Stimulated activated CD8-positive, alpha-beta memory T cell treated with anti-CD3 and anti-CD28 coated beads, Interleukin-7, amount 100 ng/mL, for 4 hours (primary cell): Measurements from ENCODE around the gene SLC24A1.

Experiments used
- DNase-seq, 2 donors: peaks; one replicate each; pipeline ENCODE4 v3.0.0-alpha.2; 2020; ENCODE audit warnings: low read depth in 2 of 2

The SLC24A1 gene

DNA sequence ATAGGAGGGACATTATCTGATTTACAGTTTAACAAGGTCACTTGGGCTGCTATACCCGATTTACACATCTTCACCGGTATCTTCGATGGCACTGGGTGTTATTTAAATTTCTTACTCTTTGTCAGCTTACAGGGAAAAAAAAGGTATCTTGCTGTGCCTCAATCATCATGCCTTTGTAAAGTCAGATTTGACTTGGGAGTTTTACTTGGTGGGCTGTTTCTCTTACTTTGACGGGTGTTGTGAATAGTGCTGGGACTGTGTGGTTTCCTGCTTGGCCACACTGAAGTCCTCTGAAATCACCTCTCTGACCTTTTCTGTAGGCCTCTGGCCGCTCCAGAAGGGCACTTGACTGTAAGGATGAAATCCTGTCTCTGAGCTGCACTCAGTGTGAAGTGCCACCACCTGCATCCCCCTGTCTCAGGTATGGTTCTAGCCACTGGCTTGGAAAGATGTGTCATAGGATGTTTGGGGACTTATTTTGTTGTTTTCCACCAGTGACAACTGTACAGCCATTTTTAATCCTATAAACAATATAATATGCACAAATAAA, 3.1 kb upstream of the SLC24A1 start:
- no peak for DNase-seq

DNA sequence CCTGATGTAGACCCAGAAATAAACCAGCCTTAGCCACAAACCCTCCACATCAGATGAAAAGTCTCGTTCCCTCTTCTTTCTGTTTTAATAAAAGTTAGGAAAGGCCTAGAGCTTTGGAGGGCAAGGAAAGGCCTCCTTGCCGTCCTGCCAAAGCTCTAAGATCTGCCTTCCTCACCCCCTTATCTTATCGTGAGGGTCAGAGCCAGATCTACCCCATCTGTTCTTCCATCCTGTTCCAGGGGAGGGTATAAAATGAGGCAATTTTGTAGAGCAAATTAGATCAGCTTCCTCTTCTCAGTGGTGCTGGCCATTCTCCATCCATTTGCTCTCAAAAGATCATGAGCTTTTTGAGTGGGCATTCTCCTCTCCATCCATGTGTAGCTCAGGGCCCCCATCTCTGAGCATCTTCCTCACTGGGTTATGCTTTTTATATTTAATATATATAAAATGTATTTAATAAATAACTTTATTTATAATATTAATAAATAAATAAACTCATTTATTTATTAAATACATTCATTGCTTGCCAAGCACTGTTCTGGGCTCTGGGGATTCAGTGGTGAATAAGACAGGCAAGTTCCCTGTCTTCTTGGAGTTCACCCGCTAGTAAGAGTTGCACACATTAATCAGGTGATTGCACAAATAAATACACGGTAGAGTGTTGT, 2.0 kb upstream of the SLC24A1 start:
- no peak for DNase-seq

DNA sequence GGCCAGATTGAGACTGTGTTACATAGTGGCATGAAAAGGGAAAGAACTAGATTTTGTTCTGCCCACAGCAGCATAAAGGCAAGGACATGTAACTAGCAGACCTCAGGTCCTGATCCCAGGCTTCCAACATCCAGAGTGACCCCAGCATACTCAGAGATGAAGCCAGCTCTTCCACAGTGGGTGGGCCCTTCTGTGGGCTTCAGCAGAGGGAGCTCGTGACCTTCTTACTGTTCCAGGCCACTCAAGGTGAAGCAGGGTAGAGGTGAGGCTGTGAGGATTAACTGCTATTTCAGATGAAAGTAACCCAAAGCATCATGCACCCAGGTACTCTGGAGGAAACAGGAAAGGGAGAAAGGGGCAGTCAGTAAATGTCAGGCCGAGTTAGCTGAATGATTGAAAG, 905 bp upstream of the SLC24A1 start:
- DNase-seq = no peak

DNA sequence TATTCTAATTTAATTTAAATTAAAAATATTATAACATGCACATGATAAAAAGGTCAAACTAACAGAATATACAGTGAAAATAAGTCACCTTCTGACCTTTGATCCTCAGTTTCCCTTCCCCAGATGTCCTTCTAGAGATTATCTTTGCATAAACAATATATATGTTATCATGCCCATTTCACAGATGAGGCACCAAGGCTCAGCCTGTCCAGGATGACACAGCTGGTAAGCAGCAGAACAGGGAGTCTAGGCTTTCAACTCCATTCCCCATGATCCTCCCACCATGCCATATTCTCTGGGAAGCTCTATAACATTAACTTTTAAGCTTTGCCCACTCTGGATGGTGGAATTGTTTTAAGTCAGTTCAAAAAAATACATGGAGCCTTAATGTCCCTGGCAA, 1.4 kb downstream of the SLC24A1 start:
- DNase-seq = no peak

DNA sequence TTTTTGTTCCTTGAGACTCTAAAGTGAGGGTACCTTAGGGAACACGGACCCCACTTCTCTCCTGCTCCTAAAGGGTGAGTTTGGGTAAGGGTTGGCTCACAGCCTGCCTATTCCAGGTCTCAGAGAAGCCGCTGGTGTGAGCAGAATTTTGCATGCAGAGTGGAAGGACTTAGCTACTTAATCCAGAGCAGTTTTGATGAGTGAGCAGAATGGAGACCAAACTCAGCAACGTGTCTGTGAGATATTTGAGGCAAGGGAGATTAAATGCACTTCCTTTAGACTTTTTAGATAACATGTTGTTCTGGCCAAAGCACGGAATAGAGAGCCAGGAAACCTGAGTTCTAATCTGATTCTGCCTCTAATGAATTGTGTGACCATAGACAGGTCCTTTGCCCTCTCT, 5.1 kb downstream of the SLC24A1 start:
- DNase-seq = no peak

DNA sequence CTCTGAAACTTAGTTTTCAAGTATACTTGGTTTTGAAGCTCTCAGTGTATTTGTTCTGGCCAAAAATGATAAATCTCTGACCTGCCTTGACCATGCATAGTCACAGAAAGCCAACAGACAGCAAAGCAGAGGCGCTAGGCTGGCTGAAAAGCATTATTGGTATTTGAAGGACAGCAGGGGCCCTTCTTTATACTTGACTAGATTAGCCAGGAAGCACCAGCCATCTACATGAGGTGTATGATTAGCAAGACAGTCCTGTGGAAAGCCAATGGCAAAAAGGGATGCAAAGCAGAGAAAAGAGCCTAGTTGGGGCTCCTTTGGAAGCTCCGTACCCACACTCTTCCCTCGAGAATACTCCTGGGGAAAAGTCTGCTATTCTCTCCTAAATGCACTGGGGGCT, 7.8 kb downstream of the SLC24A1 start:
- DNase-seq = no peak

DNA sequence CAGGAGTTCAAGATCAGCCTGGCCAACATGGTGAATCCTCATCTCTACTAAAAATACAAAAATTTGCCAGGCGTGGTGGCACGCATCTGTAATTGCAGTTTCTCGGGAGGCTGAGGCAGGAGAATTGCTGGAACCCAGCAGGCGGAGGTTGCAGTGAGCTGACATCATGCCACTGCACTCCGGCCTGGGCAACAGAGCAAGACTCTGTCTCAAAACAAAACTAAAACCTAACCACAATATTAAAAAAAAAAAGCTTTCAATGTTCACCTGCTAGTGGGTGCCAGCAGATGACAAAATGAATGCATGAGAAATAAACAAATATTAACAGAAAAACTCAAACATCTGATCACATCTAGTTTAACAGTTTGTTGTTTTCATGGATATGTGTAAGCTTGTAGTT, 9.0 kb downstream of the SLC24A1 start:
- DNase-seq = no peak

DNA sequence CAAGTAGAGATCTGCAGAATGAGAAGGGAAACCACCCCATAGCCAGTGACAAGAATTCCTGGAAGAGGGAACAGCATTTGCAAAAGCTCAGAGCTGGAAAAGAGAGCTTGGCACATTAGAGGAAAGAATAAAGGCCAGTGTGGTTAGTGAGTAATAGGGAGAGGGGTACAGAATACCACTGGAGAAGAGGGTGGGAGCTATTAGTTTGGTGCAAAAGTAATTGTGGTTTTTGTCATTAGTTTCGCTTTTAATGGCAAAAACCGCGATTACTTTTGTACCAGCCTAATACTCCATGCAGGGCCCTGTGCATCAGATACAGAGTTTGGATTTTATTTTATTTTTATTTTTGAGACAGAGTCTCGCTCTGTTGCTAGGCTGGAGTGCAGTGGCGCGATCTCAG, 9.8 kb downstream of the SLC24A1 start:
- DNase-seq = no peak

DNA sequence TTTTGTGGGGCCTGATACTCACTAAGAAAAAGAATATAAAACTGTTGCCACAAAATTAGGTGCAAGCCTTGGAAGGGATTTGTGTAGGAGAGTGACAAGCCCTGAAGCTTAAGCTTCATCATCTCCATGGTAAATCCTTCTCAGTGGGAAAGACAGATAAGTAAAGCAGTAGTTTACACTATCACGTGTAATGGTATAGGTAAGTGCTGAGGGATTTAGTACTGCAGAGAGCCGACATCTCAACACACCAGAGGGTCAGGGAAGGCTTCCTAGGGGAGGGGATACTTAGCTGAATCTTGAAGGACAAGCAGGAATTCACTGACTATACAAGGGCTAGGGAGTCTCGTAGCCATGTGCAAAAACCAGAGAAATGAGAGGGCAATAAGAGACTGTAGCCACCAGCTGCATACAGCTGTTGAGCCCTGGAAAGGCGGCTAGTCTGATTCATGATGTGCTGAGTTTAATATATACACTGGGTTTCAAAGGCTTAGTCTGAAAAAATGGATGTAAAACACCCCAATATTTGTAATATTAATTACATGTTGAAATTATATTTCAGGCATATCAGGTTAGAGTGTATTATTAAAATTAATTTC, 11.1 kb downstream of the SLC24A1 start:
- DNase-seq = no peak

DNA sequence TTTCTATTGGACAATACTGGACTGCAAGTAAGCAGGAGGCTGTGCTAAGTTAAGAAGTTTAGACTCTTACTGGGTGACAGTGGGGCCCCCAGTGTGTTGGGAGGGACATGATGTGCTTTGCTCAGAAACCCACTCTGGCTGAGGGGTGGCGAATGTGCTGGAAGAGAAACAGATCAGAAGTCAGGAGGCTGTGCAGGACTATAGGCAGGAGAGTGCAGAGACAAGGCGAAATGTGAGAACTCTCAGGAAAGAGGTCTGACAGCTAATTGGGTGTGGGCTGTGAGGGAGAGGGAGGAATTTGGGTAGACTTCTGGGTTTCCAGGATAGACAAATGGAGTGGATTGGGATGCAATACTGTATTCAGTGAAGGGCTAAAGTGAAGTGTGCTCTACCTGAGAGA, 12.0 kb downstream of the SLC24A1 start:
- no peak for DNase-seq

DNA sequence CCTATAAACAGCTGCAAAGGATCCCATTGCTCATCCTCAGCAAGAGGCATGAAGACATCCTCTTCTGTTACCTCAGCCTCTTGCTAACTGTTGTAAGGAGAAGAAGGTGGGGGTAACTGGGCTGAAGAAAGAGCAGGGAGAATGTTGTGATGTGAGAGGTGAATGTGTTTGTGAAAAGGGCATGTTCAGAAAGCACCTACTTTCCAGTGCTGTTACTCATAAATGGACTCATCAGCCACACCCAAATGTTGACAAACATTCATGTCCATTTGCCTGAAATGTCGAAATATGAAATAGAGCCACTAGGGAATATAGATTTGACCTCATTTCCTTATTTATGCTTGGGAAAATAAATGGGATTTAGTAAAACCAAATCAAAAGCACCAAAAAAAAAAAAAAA, 12.6 kb downstream of the SLC24A1 start:
- no peak for DNase-seq

DNA sequence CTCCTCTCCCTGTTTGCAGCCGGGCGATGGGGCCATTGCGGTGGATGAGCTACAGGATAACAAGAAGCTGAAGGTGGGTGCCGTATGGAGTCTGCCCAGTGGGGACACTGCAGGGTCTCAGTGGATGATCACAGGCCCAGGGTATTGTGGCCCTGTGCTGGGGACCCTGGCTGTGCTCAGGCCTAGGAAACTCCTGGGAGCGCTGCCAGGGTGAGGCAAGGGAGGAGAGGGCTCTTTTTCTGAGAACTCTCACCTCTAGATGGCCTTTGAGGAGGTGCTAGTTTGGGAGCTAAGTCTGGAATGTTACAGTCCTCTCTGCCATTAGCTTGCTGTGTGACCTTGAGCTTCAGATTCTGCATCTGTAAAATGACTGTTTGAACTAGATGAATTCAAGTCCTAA, 16.4 kb downstream of the SLC24A1 start:
- no peak for DNase-seq

DNA sequence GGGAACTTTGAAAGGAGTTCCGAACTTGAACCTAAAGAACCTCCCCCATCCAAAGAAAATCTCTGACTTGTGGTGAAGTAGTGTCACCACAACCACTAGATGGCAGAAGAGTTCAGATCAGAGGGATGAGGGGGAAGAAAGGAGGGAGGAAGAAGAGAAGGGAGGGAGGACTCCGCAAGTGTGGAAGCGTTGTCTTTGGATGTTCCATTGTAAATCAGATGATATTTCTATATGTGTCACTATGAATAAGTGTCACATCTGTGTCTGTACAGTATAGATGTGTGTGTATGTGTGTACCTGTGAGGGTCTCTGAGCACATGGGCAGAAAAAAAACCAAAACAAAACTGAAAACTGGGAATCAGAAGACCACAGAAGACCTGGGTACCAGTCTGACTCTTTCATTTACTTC, 16.9 kb downstream of the SLC24A1 start:
- DNase-seq = no peak

DNA sequence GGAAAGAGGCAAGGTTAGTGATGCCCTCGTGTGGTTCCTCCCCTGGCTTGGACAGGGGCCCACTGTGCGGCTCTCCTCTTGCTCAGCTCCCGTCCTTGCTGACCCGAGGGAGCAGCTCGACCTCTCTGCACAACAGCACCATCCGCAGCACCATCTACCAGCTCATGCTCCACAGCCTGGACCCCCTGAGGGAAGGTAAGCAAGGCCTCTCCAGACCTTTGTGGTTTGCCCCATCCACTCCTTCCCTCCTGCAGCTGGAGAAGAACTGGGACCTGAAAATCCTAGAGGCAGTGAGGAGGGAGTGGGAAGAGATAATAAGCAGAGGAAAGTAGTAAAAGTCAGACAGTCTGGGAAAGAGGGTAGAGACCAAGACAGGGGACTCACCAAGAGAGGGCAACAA, 17.8 kb downstream of the SLC24A1 start:
- no peak for DNase-seq

DNA sequence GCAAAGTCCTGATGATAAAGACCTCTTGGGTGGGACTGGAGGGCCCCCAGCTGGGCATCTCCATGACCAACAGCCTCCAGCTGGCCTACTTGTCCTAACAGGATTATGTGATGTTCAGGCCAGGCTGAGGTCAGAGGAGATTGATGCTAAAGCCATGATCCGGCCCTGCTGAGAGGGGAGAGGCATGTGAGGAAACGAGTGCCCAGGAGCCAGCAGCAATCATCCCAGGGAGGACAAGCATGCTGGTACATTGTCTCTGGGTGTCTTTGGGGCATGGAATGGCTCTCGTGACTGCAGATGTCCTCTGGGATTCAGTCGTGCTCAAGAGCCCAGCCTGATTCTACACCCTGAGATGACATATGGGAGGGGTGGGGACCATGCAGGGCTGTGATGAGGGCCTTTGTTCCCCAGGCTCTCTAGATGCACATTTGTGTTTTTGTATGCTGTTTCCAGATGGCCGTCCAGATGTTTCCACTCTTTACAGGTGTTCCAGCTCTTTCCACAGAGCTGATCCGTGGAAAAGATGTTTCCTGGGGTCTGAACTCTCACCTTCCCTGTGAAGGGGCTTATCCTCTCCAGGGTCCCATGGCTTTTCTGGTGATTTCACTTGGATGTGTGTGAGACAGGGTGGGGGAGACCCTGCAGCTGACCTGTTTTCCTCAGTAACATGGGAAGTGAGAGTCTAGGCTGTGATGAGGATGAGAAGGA, 20.2 kb downstream of the SLC24A1 start:
- DNase-seq = no peak

DNA sequence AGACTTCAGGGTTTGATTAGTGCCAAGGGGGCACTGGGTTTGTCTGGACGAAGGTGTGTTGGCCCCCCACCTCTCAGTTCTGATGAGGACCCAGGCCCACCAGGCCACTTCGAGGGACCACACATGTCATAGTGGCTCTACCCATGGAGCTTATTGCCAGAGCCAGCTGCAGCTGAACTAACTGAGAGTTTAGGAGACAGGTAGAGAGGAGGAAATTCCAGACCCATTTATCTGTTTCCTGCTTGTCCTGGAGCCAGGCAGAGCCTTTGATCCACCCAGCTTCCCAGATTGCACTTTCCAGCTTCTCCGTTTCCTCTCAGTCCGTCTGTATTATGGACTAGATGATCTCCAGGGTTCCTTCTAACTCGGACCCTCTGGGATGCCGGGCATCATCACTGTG, 20.9 kb downstream of the SLC24A1 start:
- no peak for DNase-seq

DNA sequence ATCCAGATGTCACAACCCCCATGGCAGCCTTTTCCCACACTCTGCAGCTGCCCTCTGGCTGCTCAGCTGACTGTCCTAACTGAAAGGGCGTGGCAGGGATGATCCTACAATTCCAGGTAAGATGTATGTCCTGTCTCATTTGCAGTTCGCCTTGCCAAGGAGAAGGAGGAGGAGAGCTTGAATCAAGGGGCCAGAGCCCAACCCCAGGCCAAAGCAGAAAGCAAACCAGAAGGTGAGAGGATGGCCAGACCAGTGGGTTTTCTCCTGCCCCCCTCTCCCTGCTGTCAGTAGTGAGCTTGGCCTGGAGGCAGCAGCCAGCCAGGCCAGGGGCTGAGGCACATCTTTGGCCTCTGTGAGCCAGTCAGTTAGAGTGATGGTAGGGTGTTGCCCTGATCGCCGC, 22.5 kb downstream of the SLC24A1 start:
- no peak for DNase-seq

DNA sequence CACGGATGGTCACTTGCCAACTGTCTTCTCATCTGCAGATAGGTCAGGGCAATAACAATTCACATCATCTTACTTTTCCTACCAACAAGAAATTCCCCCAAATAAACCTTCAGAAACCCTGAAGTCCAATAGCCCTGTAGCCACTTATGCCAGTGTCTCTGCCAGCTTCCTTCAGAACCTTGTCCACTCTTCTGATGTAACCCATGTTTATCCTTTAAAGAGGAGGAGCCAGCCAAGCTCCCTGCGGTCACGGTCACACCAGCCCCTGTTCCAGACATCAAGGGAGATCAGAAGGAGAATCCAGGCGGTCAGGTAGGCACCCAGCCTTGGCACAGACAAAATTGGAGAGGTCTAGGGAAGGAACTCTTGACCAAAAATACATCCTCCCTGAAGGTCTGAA, 23.7 kb downstream of the SLC24A1 start:
- no peak for DNase-seq

DNA sequence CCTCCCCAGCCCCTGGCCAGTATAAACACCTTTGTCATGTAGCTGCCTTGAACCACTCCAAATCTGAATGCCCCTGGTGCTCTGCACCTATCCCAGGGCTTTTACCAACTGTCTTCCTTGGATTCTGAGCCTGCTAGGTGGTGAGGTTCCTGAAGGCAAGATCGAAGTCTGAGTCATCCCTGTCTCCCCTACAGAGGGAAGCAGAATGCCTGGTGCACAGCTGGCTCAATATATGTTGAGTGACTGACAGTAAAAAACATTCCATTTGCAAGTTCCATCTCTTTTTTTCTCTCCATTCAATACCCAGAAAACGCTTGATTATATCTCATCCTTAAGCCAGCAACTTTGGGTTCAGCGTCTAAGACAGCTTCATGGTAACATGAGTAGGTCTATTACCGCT, 24.7 kb downstream of the SLC24A1 start:
- DNase-seq = no peak

DNA sequence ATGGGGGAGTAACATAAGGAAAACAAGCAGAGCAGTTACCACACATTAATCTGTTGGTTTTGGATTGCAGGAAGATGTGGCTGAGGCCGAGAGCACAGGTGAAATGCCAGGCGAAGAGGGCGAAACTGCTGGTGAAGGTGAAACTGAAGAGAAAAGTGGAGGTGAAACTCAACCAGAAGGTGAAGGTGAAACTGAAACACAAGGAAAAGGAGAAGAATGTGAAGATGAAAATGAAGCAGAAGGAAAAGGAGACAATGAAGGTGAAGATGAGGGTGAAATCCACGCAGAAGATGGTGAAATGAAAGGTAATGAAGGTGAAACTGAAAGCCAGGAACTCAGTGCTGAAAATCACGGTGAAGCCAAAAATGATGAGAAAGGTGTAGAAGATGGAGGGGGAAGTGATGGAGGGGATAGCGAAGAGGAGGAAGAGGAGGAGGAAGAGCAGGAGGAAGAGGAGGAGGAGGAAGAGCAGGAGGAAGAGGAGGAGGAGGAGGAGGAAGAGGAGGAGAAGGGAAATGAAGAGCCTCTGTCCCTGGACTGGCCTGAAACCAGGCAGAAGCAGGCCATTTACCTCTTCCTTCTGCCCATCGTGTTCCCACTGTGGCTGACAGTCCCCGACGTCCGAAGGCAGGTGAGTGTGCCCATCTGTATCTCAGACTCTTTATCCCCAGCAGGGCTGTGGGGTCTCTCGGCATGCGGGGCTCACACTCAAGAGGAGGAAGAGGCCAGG, 28.7 kb downstream of the SLC24A1 start:
- DNase-seq = no peak

DNA sequence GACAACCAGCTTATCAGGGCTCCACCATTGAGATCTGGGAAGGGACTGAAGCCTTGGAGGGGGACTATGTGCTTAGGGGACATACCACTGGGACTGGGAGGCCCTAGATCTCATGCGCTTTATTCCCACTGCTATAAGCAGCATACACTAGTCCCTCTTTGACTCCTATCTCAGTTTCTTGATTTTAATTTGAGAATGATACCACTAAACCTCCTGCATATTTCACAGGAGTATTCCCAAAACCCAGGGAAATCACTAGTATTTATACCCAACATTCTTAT, 29.2 kb downstream of the SLC24A1 start:
- no peak for DNase-seq

DNA sequence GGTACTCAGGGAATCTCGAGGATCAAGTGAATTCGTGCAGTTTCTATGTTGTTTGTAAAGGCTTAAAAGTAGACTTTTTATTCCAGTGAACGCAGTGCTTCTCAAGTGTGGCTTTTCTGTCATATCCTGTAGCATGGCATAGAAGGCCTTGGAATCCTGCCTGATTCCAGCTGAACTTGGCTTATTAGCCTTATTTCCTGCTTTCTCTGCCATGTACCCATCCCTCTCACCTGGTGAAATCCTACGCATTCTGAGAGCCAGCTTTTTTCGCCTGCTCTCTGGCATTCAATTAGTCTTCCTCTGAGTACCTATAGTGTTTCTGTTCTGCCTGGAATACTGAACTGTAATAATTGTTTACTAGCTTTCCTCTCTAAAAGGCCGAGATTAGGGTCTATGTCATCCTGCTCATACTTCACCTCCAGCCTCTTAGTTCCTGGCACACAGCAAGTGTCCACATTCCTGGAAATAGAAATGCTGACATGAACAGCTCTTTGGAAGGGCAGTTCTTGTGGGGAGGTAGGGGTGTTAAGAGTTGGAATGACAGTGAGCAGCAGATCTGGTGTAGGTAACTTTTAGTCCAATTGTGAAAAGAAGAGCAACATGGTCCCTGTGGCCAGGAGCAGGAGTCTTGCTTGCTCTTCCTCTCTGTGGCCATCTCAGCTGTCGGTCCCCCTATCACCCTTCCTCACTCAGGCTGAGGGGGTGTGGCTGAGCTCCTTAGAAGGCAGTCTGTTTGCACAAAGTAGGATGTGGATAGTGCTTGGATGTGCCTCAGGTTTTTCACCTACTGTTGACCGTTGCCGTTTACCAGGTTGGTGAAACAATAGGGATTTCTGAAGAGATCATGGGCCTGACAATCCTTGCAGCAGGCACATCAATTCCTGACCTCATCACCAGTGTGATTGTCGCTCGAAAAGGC, 30.4 kb downstream of the SLC24A1 start:
- DNase-seq = no peak
